SK-N-SH treated with all-trans-retinoic acid at 6 μM for 48 hours (cell line): ENCODE data around the gene IFNB1.

ENCODE experiments used
- ATAC-seq: fragments of 200-7000 bp; cut with Tn5 transposase; 3 replicates; pipeline ENCODE4 v1.9.1; 2020; ENCODE audit warnings: mild to moderate bottlenecking, moderate library complexity
- BACH2 ChIP-seq: fragments of 250-450 bp; sonication (Bioruptor Pico); IDR thresholded peaks from 2 replicates; pipeline ENCODE4 v1.9.0; 2021; ENCODE audit warnings: mild to moderate bottlenecking, borderline replicate concordance
- CREB5 ChIP-seq: fragments of 250-450 bp; sonication (Bioruptor Pico); IDR thresholded peaks from 2 replicates; pipeline ENCODE4 v1.5.1; 2020; ENCODE audit warnings: low read depth, mild to moderate bottlenecking, moderate library complexity
- CSDC2 ChIP-seq: fragments of 250-450 bp; sonication (Bioruptor Pico); IDR thresholded peaks from 2 replicates; pipeline ENCODE4 v1.5.0; 2020; ENCODE audit warnings: mild to moderate bottlenecking, moderate library complexity
- CSRNP3 ChIP-seq: fragments of 250-450 bp; sonication (Bioruptor Pico); IDR thresholded peaks from 2 replicates; pipeline ENCODE4 v1.5.1; 2021; ENCODE audit warnings: mild to moderate bottlenecking, moderate library complexity
- ESRRG ChIP-seq: fragments of 250-450 bp; sonication (Bioruptor Pico); IDR thresholded peaks from 2 replicates; pipeline ENCODE4 v1.6.1; 2021; ENCODE audit warnings: mild to moderate bottlenecking
- GLIS3 ChIP-seq: fragments of 250-450 bp; sonication (Bioruptor Pico); IDR thresholded peaks from 2 replicates; pipeline ENCODE4 v1.5.0; 2020; ENCODE audit warnings: mild to moderate bottlenecking, moderate library complexity
- ISL1 ChIP-seq: fragments of 250-450 bp; sonication (Bioruptor Pico); IDR thresholded peaks from 2 replicates; pipeline ENCODE4 v2.1.2; 2022; ENCODE audit warnings: mild to moderate bottlenecking, moderate library complexity
- PATZ1 ChIP-seq: fragments of 250-450 bp; sonication (Bioruptor Pico); IDR thresholded peaks from 2 replicates; pipeline ENCODE4 v1.8.0; 2020; ENCODE audit warnings: mild to moderate bottlenecking, moderate library complexity, borderline replicate concordance
- PPARA ChIP-seq: fragments of 250-450 bp; sonication (Bioruptor Pico); IDR thresholded peaks from 2 replicates; pipeline ENCODE4 v1.5.0; 2020; ENCODE audit warnings: mild to moderate bottlenecking, borderline replicate concordance
- RARB ChIP-seq: fragments of 250-450 bp; sonication (Bioruptor Pico); IDR thresholded peaks from 2 replicates; pipeline ENCODE4 v1.8.0; 2021; ENCODE audit warnings: mild to moderate bottlenecking, moderate library complexity
- SNAI2 ChIP-seq: fragments of 250-450 bp; sonication (Bioruptor Pico); IDR thresholded peaks from 2 replicates; pipeline ENCODE4 v1.5.0; 2020; ENCODE audit warnings: mild to moderate bottlenecking, moderate library complexity
- TCF4 ChIP-seq: fragments of 250-450 bp; sonication (Bioruptor Pico); IDR thresholded peaks from 2 replicates; pipeline ENCODE4 v1.8.0; 2021; ENCODE audit warnings: mild to moderate bottlenecking, moderate library complexity, borderline replicate concordance
- TSHZ2 ChIP-seq: fragments of 250-450 bp; sonication (Bioruptor Pico); IDR thresholded peaks from 2 replicates; pipeline ENCODE4 v1.5.0; 2020; ENCODE audit warnings: mild to moderate bottlenecking, moderate library complexity
- ZC3H10 ChIP-seq: fragments of 250-450 bp; sonication (Bioruptor Pico); IDR thresholded peaks from 2 replicates; pipeline ENCODE4 v1.5.1; 2021; ENCODE audit warnings: mild to moderate bottlenecking, moderate library complexity
- ZFP3 ChIP-seq: fragments of 250-450 bp; sonication (Bioruptor Pico); IDR thresholded peaks from 2 replicates; pipeline ENCODE4 v1.5.0; 2020; ENCODE audit warnings: mild to moderate bottlenecking, moderate library complexity
- ZFP30 ChIP-seq: fragments of 450-650 bp; formaldehyde crosslinking; IDR thresholded peaks from 2 replicates; pipeline ENCODE4 v1.5.0; 2022; ENCODE audit warnings: mild to moderate bottlenecking, moderate library complexity
- ZNF565 ChIP-seq: fragments of 450-650 bp; formaldehyde crosslinking; conservative IDR thresholded peaks from 2 replicates; pipeline ENCODE4 v1.5.0; 2020; ENCODE audit warnings: low read depth, mild to moderate bottlenecking, moderate library complexity
- ZNF70 ChIP-seq: fragments of 450-650 bp; formaldehyde crosslinking; IDR thresholded peaks from 2 replicates; pipeline ENCODE4 v1.5.0; 2020; ENCODE audit warnings: mild to moderate bottlenecking, moderate library complexity
- ZNF8 ChIP-seq: fragments of 450-650 bp; formaldehyde crosslinking; IDR thresholded peaks from 2 replicates; pipeline ENCODE4 v1.5.0; 2020; ENCODE audit warnings: mild to moderate bottlenecking, moderate library complexity
- TF ChIP-seq, protein P1 (sequence below): fragments of 250-450 bp; sonication (Bioruptor Pico); IDR thresholded peaks from 2 replicates; pipeline ENCODE4 v1.8.0; 2021; ENCODE audit warnings: low read depth, mild to moderate bottlenecking, moderate library complexity, borderline replicate concordance

IFNB1 gene

DNA sequence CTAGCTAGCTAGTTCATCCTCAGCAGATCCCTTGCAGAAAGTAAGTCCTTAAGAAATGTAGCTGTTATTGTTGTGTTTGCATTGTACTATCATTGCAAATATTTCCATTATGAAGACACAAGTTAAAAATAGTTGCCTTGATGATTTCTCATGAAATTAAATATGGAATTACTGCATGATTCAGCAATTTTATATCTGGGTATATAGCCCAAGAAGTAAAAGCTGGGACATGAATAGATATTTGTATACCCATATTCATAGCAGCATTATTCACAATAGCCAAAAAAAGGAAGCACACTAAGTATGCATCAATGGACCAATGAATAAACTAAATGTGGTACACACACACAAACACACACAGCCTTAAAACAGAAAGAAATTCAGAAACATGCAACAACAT lies 6.8 kb downstream of the IFNB1 start:
- TF ChIP-seq CREB5 (CRISPR knock-in tag) = no peak
- no peak for TF ChIP-seq ZFP3
- no peak for TF ChIP-seq SNAI2
- TF ChIP-seq CSDC2 = no peak
- TF ChIP-seq ZNF8 (CRISPR knock-in tag) = no peak
- TF ChIP-seq RARB (CRISPR knock-in tag) = no peak
- no peak for TF ChIP-seq PPARA (CRISPR knock-in tag)
- TF ChIP-seq ISL1 = no peak
- TF ChIP-seq PATZ1 (CRISPR knock-in tag) = no peak
- no peak for TF ChIP-seq ZC3H10
- ATAC-seq = no peak; the same call in 2 of the 3 replicates

GRCh38 chr9:21070171-21070571 lies 7.6 kb downstream of the IFNB1 start:
- TF ChIP-seq ZFP3 (peak; percentile 42; the same call in 1 of the 2 replicates), ISL1 (peak; percentile 54), CSDC2 (0 out of 2 replicates have a peak, but pooled peaks have one; percentile 73), TCF4 (no peak), CSRNP3 (CRISPR knock-in tag) (no peak)
- peak; percentile 99 for ATAC-seq

- peak; percentile 82 for ATAC-seq
- TF ChIP-seq ESRRG (no peak), PPARA (CRISPR knock-in tag) (no peak), ZFP3 (no peak), ZNF565 (no peak), TSHZ2 (no peak), ZNF70 (CRISPR knock-in tag) (no peak), ZC3H10 (no peak), BACH2 (CRISPR knock-in tag) (no peak), CREB5 (CRISPR knock-in tag) (no peak), TCF4 (no peak), GLIS3 (CRISPR knock-in tag) (no peak), PATZ1 (CRISPR knock-in tag) (no peak), ISL1 (no peak), ZFP30 (CRISPR knock-in tag) (no peak), CSRNP3 (CRISPR knock-in tag) (no peak)
- TF ChIP-seq, protein P1, sequence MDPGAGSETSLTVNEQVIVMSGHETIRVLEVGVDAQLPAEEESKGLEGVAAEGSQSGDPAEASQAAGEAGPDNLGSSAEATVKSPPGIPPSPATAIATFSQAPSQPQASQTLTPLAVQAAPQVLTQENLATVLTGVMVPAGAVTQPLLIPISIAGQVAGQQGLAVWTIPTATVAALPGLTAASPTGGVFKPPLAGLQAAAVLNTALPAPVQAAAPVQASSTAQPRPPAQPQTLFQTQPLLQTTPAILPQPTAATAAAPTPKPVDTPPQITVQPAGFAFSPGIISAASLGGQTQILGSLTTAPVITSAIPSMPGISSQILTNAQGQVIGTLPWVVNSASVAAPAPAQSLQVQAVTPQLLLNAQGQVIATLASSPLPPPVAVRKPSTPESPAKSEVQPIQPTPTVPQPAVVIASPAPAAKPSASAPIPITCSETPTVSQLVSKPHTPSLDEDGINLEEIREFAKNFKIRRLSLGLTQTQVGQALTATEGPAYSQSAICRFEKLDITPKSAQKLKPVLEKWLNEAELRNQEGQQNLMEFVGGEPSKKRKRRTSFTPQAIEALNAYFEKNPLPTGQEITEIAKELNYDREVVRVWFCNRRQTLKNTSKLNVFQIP (CRISPR knock-in tag) = no peak
Measured at GRCh38 chr9:21060919-21061561, 16.7 kb downstream of the IFNB1 start.
